Hematopoietic multipotent progenitor cell (in vitro differentiated cells): ENCODE data around the gene PNPLA1. TPM values are rescaled to one million over a fixed set of nuclear protein-coding genes. Genes with fewer than 3 reads are reported as not detected.

ENCODE experiments used
- DNase-seq, 3 donors: peaks; one replicate each; pipeline ENCODE4 v3.0.0-alpha.2; 2011 to 2015; ENCODE audit warnings: low read depth in 2 of 3, low spot score in 2 of 3
- total RNA-seq: library from RNA; depleted of rRNA; stranded (reverse); fragments of >200 nt; gene quantifications from one replicate; pipeline ENCODE4 v1.2.3, GENCODE V29; 2012

PNPLA1 gene
- total RNA-seq, 1 donor = 0.27 TPM

DNA sequence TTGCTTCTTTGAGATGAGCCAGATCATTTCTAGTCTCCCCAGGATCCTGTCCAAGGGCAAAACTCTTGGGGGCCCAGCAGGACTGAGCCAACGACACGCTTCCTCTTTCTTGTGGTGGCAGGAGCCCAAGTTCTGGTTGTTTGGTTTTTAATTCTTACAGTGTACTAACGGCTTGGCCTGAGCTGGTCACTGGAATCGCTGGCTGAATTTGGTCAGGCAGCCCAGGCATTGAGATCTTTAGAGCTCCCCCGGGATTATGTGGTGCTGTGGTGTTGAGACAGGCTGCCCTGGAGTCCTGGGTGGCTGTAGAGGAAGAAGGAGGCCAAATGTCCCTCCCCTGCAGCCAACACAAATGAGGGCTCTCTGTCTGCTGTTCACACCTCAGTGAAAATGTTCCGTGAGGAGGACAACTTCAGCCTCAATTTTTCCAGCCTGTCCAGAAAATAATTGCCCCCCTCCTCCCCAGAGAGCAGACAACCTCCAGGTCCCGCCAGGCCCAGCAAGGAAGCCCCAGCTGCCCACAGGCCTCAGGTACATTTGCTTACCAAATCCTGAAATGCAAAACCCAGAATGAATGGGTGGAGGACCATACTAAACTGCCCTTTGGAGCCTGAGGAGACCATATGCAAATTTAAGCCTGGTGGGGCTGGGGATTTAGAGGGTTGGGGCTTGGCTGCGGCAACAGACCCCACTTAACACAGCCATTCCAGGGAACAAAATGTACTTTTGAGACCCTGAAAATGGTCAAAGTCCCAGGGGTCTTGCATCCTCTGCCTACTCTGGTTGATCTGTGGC is 43.2 kb downstream of the PNPLA1 start:
- DNase-seq = peak in 2 of 3 donors; percentile 29 to 75

DNA sequence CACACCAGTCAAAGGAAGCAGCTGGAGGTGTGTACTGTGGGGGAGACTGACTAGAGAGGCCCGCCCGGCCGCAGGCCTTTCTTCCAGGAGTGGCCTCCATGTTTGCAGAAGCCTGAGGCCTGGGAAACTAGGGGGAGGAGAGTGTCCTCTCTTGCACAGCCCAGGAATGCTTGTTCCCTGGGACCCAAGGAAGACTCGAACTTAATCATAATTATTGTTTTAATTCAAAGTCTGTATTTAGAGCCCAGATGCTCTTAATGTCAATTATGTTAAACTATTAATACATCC is 43.7 kb downstream of the PNPLA1 start:
- no peak for DNase-seq

DNA sequence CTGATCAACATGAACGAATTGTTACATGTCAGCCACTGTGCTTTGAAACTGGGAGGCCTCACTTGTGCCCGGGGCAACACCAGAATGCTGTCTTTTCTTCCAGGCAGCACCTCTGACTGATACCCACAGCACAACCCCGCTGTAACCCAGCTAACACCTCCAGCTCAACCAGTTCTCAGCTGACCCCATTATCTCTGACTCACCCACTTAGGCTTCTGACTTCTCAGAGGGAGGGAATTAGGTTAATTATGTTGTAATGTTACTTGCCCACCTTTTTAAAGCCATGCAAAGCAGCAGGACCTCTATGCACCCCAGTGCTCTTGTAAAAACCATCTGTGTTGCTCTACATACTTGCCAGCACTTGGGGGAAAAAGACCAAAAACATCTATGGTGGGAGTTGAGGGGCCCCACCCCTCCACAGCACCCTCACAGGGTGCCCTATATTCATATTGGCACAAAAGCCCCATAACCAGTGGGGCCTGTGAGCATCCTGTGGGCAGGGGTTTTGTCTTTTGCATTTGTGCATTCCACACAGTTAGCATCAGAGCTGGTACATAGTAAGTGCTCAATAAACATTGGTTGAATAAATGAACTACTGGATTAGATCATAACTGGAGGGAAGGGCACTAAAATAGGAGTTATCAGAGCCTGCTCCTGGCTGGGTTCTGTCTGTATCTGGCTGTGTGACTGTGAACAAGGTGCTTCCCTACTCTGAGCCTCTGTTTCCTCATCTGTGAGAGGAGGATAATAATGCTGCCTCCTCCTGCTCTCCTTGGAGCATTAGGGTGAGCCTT is 44.6 kb downstream of the PNPLA1 start:
- DNase-seq = no peak

DNA sequence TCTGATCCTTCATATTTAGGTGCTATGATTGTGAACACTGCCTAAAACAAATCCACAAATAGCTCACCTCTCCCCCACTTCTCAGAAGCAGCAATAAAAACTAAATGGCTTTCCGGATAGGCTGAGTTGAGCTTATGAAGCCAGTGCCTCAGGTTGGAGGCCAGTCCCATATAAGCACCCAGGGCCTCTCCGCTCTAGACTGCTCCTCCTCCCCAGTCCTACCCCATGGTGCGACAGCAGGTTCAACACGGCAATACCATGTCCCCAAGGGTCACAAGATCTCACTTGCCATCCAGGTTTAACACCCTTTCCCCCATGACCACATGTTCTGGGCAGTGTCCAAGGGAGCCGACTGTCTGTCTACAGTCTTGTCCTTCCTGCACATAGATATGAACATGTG is 46.1 kb downstream of the PNPLA1 start:
- no peak for DNase-seq

DNA sequence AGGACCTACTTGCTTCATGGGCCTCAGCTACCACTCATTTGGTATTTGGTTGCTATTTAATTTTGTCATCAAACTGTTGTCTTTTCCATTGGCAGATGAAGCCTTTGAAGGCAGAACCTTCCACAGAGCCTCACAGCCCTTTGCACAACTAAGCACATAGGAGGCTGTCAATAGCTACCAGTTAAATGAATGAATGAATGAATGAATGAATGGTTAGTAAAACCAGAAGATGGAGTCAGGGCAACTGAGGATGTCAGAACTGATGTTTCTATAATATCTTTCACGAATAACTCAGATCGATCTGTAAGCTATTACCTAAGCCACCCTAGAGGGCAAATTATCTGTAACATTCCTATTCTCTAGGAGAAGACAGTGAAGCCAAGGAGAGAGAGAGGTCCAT is 47.8 kb downstream of the PNPLA1 start:
- DNase-seq = no peak

DNA sequence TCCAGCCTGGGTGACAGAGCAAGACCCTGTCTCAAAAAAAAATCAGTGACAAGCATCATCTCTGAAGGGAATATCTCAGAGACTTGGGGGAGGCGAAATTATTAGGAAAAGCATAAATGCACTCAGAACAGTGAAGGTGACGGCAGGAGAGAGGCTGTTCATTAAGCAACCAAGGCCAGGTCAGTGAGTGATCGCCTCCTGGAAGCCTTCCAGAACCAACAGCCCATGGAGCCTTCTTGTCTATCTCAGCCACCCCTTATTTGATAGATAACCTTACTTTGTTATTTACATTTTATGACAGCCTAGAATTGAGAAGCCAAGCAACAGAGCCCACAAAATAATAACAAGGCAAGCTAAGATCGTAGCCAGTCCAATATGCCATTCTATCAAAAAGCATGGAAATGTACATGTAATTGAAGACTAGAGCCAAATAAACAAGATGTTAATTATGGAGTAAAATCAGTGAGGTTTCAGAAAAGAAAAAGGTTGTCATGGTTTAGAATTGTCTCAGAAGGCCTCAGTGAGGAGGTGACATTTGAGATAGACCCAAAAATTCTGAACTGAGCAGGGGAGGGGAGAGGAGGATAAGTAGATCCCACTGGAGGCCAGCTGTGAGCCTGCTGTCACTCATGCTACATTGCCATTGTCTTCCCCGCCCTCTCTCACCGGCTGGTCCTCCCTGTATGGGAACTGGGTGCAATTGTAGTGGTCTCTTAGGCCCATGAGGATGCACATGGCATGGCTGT is 49.0 kb downstream of the PNPLA1 start:
- no peak for DNase-seq

DNA sequence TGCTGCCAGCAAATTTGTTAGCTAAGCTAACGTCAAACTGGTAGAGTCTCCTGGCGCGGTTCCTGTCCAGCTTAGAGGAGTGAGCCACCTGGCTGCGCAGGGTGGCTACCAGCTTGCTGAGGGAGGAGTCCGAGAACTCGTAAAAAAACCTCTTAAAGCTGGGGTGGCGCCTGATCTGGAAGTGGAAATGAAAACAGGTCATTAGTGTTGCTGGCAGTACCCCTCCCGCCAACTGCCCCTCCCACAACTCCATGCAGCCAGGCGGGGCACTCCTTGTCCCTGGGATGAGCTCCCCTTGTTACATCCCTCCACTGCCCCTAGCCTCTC is 49.5 kb downstream of the PNPLA1 start:
- DNase-seq = no peak

DNA sequence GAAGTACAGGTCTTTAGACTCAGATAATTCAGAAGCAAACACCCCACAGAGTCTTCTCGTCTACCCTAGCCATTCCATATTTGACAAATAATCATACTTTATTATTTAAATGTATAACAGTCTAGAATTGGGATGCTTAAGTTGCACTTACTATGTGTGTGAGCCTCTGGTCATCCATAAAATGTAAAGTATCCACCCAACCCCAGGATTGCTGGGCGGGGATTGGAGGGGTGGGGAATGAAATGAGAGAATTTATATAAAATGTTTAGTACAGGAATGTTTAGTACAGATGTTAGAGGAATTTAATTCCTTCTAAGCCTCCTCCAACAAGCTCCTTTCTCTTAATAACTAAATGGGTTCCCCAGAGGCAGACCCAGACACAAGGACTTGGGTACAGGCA is 50.0 kb downstream of the PNPLA1 start:
- DNase-seq = no peak

DNA sequence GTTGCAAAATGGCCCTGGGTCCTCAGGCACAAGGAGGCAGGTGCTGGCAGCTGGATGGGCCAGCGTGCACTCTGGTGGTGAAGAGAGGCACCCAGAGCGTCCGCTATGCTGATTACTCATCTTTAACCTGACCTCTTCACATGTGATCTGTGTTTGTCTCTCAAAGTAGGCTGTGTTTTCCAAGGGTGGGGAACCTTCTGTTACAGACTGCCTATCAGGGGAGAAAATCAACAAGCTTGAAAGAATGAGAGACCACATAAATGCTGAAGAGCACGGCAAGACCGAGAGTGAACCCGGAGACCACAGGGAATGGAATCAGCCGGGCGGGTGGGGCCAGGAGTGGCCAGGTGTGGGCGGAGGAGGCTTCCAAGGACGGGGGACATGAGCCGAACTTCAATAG is 50.6 kb downstream of the PNPLA1 start:
- no peak for DNase-seq

DNA sequence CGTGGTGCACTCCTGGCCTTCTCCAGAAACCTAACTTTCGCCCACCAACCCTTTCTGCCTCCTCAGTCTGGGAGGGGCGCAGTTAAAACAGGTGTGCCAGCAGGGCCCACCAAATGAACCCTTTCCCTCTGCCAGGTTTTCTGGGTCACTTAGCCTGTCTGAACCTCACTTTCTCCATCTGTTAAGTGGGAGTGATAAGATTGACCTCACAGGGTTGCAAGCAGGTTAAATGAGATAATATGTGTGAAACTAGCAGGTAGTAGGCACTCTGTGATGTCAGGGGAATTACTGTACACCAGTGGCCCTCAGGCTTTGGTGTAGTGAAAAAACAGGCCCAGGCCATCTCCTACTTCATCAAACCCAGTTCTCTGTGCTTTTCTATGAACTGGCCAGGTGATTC is 52.7 kb downstream of the PNPLA1 start:
- DNase-seq = no peak

DNA sequence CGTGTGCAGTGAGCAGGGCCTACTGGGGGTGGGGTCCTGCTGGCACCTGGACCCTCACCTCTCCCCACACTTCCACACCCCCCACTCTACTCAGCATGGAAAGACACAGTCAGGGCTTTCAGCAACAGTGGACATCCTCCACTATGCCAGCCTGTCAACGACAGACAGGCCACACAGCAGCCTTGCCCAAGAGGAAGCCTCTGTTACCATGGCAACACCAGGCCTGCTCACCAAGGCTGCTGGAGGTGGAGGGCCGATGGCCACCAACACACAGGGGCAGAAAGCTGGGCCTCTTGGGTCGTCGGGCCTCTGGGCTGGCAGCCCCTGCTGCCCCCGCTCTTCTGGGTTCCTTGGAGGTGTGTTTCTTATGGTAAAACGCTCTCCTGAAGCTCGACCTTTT is 53.2 kb downstream of the PNPLA1 start:
- DNase-seq = no peak

DNA sequence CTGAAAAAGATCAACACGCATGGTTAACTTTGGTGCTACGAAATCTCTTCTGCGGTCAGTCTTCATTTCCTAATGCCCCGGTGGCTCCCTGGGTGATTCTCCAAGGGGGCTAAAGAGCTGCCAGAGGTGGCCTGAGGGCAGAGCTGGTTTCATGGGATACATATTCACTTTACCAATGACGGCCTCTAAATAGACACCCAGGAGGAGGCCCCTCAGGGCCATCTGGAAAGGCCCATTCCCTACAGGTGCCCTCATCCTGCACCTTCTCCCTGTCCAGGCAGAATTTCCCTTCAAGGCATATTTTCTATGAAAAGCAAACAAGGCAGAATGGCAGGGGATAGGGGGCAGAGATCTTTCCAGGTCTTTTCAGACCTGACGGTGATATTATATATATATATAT is 54.3 kb downstream of the PNPLA1 start:
- no peak for DNase-seq

DNA sequence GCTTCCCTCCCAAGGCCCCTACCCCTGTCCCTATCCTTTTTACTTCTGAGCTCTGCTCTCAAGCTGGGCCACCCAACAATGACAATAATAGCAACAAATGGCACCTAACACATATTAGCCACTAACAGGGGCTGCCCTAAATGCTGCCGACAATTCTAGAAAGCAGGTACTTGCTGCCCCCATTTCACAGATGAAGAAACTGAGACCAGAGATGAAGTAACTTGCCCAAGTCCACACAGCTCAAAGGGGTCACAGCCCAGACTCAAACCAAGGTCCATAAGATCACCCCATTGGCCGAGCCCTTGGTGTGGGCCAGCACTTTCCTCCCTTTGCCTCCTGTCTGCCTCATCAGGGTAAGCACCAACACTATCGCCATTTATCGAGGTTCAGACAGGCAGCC is 54.9 kb downstream of the PNPLA1 start:
- no peak for DNase-seq

DNA sequence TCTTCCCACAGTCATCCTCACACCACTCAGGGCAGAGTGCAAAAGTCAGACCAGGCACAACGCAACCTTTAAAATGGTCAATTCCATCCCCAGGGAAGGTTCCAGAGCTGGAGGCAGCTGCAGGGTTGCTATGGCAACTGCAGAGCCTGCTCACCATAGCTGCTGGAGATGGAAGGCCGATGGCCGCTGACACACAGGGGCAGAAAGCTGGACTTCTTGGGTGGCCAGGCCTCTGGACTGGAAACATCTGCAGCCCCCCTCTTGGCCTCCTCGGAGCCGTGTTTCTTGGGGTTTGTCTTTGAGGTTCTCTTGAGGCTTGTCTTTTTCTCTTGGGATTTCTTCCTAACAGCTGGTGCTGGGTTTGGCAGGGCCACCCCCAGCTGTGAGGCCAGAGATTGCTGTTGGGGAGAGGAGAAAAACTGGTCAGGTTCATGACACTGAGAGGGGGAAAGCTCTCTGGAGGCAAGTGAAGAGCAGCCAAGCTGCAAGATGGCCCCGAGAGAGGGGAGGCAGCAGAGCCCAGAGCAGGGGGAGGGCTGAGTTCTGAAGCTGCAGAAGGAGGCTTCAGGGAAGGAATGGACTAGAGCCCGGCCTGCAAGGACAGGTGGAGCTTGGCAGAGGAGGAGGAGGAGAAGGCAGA is 56.6 kb downstream of the PNPLA1 start:
- no peak for DNase-seq

DNA sequence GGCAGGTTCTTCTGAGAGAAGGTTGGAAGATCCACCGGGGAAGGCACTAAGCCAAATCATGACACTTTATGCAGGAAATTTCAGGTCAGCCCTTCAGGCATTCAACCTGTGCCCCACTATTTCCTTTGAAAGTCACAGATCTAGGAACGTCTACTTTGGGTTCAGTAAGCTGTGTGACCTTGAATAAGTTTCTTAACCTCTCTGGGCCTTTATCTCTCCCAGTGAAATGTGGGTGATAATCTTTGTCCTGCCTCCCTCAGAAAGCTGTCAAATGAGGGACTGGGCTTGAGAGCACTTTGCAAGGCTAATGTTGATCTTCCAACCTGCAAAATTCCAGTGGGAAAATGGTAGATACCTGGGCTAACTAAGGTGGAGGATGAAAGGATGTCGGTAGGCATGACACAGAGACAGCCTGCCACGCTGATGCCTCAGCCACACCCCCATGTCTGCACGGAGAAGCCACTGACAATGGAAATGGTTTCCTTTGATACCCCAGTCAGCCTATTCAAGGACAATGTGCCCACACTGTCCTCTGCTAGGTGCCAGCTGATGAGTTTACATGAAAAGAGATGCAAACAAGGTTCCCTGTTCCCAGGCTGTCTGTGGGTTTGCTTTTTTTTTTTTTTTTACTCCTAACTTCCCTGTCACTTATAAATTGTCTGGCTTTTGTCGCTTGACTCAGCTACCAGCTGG is 57.5 kb downstream of the PNPLA1 start:
- no peak for DNase-seq

DNA sequence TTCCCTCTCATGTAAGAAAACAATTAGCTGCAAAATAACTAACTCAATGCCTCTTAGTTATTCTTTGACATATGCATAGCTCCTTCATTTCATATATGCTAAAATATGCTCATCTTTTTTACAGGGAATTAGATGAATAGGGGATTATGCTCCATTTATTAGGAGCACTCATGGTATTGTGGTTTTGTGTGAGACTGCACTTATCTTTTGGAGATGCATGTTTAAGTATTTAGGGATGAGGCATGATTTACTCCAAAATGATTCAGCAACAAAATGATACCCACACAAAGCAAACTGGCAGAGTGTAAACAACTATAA is 58.0 kb downstream of the PNPLA1 start:
- no peak for DNase-seq

DNA sequence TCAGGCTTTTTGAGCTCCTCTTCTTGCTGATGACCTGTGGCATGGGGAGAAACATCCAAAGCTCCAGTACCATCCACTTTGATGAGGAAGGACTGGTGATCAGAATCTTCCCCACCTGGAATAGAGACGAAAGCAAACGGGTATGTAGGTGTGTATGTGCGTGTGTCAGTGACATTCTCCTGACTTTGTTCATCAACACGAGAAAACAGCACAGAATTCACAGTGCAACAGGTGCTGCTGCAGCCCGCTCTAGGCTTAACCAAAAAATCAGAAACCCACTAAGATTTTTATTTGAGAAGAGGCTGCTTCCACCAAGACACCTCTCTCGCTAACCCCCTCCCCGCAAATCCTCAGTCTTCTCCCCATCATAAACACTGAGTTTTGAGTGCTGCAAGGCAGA is 58.7 kb downstream of the PNPLA1 start:
- DNase-seq = no peak

DNA sequence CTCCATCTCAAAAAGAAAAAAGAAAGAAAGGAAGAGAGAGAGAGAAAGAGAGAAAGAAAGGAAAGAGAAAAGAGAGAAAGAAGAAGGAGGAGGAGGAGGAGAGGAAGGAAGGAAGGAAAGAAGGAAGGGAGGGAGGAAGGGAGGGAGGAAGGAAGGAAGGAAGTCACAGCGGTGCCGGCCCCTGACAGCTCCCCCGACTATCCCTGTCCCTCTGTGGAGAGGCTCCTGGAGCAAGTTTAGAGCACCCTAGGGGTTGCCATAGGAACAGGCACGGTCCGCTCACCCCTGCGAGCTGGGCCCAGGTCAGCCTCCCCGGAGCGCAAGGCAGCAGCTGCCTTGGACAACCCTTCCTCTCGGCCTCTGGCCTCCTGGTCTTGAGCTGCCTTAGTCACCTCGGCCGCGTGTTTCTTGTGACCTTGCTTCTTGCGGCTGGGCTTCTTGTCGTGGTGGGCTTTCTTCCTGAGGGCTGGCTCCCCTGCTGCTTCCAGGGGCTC is 60.0 kb downstream of the PNPLA1 start:
- no peak for DNase-seq

DNA sequence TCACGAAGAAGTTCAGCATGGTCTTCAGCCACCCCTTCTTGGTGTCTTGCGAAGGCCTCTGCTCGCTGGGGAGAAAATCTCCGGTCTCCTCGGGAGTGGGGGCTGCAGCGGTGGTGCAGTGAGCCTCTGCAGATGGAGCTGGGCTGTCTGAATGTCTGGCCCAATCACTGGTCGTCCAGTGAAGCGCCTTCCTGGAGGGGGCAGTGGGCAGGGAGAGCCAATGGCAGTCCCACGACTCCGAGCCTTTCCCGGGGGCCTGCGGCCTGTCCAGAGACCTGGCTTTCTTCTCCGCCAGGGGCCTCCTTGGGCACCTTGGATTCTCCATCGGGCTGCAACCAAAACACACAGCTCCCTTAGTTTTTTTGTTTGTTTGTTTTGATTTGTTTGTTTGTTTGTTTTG is 60.5 kb downstream of the PNPLA1 start:
- DNase-seq = no peak

DNA sequence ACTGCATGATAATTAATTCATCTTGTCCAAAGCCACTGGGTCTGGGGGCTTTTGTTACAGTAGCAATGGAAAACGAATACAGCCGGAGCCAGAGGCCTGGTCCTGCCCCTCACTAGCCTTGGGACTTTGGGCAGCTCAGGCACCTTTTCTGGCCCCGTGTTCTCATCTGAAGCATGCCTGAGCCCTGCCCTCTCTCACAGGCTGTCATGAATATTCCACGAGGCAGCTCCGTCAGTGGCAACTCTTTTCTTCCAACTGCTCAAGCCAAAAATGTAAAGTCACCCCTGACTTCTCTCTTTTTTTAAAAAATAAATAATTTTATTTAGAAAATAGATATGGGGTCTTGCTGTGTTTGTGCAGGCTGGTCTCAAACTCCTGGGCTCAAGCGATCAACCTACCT is 61.5 kb downstream of the PNPLA1 start:
- DNase-seq = no peak
